ENCODE results near the gene WNT4.

WNT4 gene

GRCh38 chr1:22179197-22179803 is 36.4 kb upstream of the WNT4 start:
- H3K27me3 ChIP-seq (ENCODE audit: insufficient read depth, low read length, poor library complexity) = peaks cover 9% of the 10 kb centered on the region
- no peak overlapping the region for H2AFZ ChIP-seq (ENCODE audit: low read depth, low read length)
- no peak for ATAC-seq (ENCODE audit: insufficient read depth, low read depth)

GRCh38 chr1:22177354-22178003 is 34.6 kb upstream of the WNT4 start:
- Histone ChIP-seq H4K20me1 (ENCODE audit: insufficient read depth, low read length) (0 out of 2 replicates have a peak, but pooled peaks cover 3% of the 10 kb centered on the region), H3K4me2 (ENCODE audit: insufficient read depth, low read length) (no peak overlapping the region), H3K27ac (ENCODE audit: low read length) (no peak overlapping the region), H3K9ac (ENCODE audit: low read depth, low read length) (no peak overlapping the region), H3K27me3 (ENCODE audit: insufficient read depth, low read length, poor library complexity) (peaks cover 11% of the 10 kb centered on the region), H3K4me1 (ENCODE audit: insufficient read depth, low read length) (no peaks in the 10 kb centered on the region), H3K4me3 (ENCODE audit: low read depth in 1 of 2, low read length in 2 of 2) (no peak overlapping the region), H2AFZ (ENCODE audit: low read depth, low read length) (no peak overlapping the region), H3K36me3 (ENCODE audit: insufficient read depth, low read length) (no peaks in the 10 kb centered on the region), H3K79me2 (ENCODE audit: insufficient read depth, low read length) (no peaks in the 10 kb centered on the region), H3K9me3 (ENCODE audit: insufficient read depth, low read length, severe bottlenecking) (no peaks in the 10 kb centered on the region)
- no peak for ATAC-seq (ENCODE audit: insufficient read depth, low read depth)
- no peak for TF ChIP-seq EZH2 (IDR thresholded peaks at IDR 0.05; ENCODE audit: borderline replicate concordance, low read depth, low read length, severe bottlenecking)
- no peak for DNase-seq

More at GRCh38 chr1:22179197-22179803, 36.4 kb upstream of the WNT4 start:
- H3K4me3 ChIP-seq (ENCODE audit: low read depth in 1 of 2, low read length in 2 of 2) = no peak overlapping the region
- H3K9me3 ChIP-seq (ENCODE audit: insufficient read depth, low read length, severe bottlenecking) = no peaks in the 10 kb centered on the region
- no peaks in the 10 kb centered on the region for H3K4me1 ChIP-seq (ENCODE audit: insufficient read depth, low read length)
- TF ChIP-seq EZH2 (IDR thresholded peaks at IDR 0.05; ENCODE audit: borderline replicate concordance, low read depth, low read length, severe bottlenecking) = no peak
- TF ChIP-seq, protein P1, sequence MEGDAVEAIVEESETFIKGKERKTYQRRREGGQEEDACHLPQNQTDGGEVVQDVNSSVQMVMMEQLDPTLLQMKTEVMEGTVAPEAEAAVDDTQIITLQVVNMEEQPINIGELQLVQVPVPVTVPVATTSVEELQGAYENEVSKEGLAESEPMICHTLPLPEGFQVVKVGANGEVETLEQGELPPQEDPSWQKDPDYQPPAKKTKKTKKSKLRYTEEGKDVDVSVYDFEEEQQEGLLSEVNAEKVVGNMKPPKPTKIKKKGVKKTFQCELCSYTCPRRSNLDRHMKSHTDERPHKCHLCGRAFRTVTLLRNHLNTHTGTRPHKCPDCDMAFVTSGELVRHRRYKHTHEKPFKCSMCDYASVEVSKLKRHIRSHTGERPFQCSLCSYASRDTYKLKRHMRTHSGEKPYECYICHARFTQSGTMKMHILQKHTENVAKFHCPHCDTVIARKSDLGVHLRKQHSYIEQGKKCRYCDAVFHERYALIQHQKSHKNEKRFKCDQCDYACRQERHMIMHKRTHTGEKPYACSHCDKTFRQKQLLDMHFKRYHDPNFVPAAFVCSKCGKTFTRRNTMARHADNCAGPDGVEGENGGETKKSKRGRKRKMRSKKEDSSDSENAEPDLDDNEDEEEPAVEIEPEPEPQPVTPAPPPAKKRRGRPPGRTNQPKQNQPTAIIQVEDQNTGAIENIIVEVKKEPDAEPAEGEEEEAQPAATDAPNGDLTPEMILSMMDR (IDR thresholded peaks at IDR 0.05; ENCODE audit: borderline replicate concordance, extremely low read depth, low read length, poor library complexity, severe bottlenecking) = no peak
- H3K27ac ChIP-seq (ENCODE audit: low read length) = no peak overlapping the region
- H3K9ac ChIP-seq (ENCODE audit: low read depth, low read length) = no peak overlapping the region
- no peaks in the 10 kb centered on the region for H3K79me2 ChIP-seq (ENCODE audit: insufficient read depth, low read length)
- H3K36me3 ChIP-seq (ENCODE audit: insufficient read depth, low read length) = no peaks in the 10 kb centered on the region
- 0 out of 2 replicates have a peak, but pooled peaks cover 3% of the 10 kb centered on the region for H4K20me1 ChIP-seq (ENCODE audit: insufficient read depth, low read length)
- DNase-seq = no peak
- no peak overlapping the region for H3K4me2 ChIP-seq (ENCODE audit: insufficient read depth, low read length)

DNA sequence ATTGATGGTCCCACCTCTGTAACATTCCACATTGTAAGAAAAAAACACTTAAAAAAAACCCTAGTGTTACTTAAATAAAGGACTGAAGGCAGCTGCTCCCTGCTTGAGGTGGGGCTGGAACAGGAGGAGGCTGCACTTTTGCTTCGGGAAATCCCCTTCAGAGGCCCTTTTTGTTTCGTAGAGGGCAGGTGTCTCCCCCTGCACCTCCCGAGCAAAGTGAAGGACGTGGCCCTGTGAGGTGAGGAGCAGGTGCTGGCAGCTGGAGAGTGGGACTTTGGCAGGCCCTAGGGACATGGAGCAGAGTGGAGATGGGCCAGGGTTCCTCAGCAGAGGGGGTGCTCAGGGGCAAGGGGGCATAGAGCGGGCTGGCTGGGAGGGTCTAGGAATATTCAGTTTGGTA is 33.4 kb upstream of the WNT4 start:
- Histone ChIP-seq H3K4me3 (ENCODE audit: low read depth in 1 of 2, low read length in 2 of 2) (no peak overlapping the region), H3K4me2 (ENCODE audit: insufficient read depth, low read length) (no peak overlapping the region), H3K27ac (ENCODE audit: low read length) (no peak overlapping the region), H3K36me3 (ENCODE audit: insufficient read depth, low read length) (no peaks in the 10 kb centered on the region), H3K9me3 (ENCODE audit: insufficient read depth, low read length, severe bottlenecking) (no peaks in the 10 kb centered on the region), H3K9ac (ENCODE audit: low read depth, low read length) (no peak overlapping the region), H3K27me3 (ENCODE audit: insufficient read depth, low read length, poor library complexity) (peaks cover 7% of the 10 kb centered on the region), H4K20me1 (ENCODE audit: insufficient read depth, low read length) (no peaks in the 10 kb centered on the region), H2AFZ (ENCODE audit: low read depth, low read length) (no peak overlapping the region), H3K4me1 (ENCODE audit: insufficient read depth, low read length) (no peaks in the 10 kb centered on the region), H3K79me2 (ENCODE audit: insufficient read depth, low read length) (no peaks in the 10 kb centered on the region)
- DNase-seq (no peak), ATAC-seq (ENCODE audit: insufficient read depth, low read depth) (no peak)
- no peak for TF ChIP-seq EZH2 (IDR thresholded peaks at IDR 0.05; ENCODE audit: borderline replicate concordance, low read depth, low read length, severe bottlenecking)
- TF ChIP-seq, protein P1 (IDR thresholded peaks at IDR 0.05; ENCODE audit: borderline replicate concordance, extremely low read depth, low read length, poor library complexity, severe bottlenecking) = no peak

- DNase-seq (no peak), ATAC-seq (ENCODE audit: insufficient read depth, low read depth) (no peak)
- Histone ChIP-seq H3K36me3 (ENCODE audit: insufficient read depth, low read length) (no peaks in the 10 kb centered on the region), H4K20me1 (ENCODE audit: insufficient read depth, low read length) (no peaks in the 10 kb centered on the region), H3K27me3 (ENCODE audit: insufficient read depth, low read length, poor library complexity) (peaks cover 7% of the 10 kb centered on the region), H3K4me3 (ENCODE audit: low read depth in 1 of 2, low read length in 2 of 2) (no peak overlapping the region), H3K27ac (ENCODE audit: low read length) (no peak overlapping the region), H3K4me2 (ENCODE audit: insufficient read depth, low read length) (no peak overlapping the region), H2AFZ (ENCODE audit: low read depth, low read length) (no peak overlapping the region), H3K4me1 (ENCODE audit: insufficient read depth, low read length) (no peaks in the 10 kb centered on the region), H3K9ac (ENCODE audit: low read depth, low read length) (no peak overlapping the region), H3K9me3 (ENCODE audit: insufficient read depth, low read length, severe bottlenecking) (no peaks in the 10 kb centered on the region), H3K79me2 (ENCODE audit: insufficient read depth, low read length) (no peaks in the 10 kb centered on the region)
- TF ChIP-seq EZH2 (IDR thresholded peaks at IDR 0.05; ENCODE audit: borderline replicate concordance, low read depth, low read length, severe bottlenecking) = no peak
- TF ChIP-seq, protein P1 (IDR thresholded peaks at IDR 0.05; ENCODE audit: borderline replicate concordance, extremely low read depth, low read length, poor library complexity, severe bottlenecking) = no peak
Observed at GRCh38 chr1:22174446-22175220, 31.7 kb upstream of the WNT4 start.

Measured in DND-41 (cell line).